Cardiac fibroblast (primary cell): ENCODE measurements around the gene KRTAP9-4.
"Not testable (repeated sequence)": the region's sequence is repeated elsewhere in the genome, so short reads cannot be mapped to it uniquely, and the experiment has no call there.

Experiments
- DNase-seq, 2 donors: peaks; one replicate each; pipeline versions ENCODE4 v3.0.0 to v3.0.0-alpha.2; 2010; ENCODE audit warnings: low read depth in 2 of 2
- H3K4me3 ChIP-seq, 2 donors: replicated peaks in 1 of 2; 1 replicate in 1 of 2; 2 replicates in 1 of 2; pipeline ENCODE4 v1.5.1; 2011; ENCODE audit warnings: low read depth in 2 of 2, low read length in 2 of 2, mild to moderate bottlenecking in 2 of 2, moderate library complexity in 1 of 2
- TF ChIP-seq, protein P1 (sequence below): IDR thresholded peaks from one replicate; pipeline ENCODE4 v1.5.1; 2011; ENCODE audit warnings: low read depth, mild to moderate bottlenecking, low read length, inconsistent platforms

KRTAP9-4 gene

DNA sequence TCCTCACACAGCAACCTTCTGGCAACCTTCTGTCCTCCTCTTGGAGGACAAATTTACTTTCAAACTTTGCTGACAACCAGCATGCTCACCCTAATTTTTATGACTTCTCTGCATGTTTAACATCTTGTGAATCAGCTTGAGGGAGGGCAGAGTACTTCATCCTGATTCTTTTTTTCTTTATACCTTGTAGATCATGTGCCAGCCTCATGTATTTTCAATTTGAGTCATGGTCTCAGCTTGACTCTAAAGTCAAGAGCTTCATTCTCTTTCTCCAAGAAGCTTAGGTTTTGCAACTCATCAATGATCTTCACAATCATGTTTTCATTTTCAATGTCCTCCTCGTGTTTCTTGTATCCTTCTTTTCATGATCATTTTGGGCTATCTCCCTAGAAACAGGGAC, 22.4 kb downstream of the KRTAP9-4 start:
- DNase-seq: no peak
- TF ChIP-seq, protein P1, sequence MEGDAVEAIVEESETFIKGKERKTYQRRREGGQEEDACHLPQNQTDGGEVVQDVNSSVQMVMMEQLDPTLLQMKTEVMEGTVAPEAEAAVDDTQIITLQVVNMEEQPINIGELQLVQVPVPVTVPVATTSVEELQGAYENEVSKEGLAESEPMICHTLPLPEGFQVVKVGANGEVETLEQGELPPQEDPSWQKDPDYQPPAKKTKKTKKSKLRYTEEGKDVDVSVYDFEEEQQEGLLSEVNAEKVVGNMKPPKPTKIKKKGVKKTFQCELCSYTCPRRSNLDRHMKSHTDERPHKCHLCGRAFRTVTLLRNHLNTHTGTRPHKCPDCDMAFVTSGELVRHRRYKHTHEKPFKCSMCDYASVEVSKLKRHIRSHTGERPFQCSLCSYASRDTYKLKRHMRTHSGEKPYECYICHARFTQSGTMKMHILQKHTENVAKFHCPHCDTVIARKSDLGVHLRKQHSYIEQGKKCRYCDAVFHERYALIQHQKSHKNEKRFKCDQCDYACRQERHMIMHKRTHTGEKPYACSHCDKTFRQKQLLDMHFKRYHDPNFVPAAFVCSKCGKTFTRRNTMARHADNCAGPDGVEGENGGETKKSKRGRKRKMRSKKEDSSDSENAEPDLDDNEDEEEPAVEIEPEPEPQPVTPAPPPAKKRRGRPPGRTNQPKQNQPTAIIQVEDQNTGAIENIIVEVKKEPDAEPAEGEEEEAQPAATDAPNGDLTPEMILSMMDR: no peak
- no peak overlapping the region for H3K4me3 ChIP-seq

GRCh38 chr17:41275648-41276190, 26.2 kb downstream of the KRTAP9-4 start, which contains the start of gene KRTAP9-7:
TSS of gene KRTAP9-7 (plus strand) at chr17:41275698. CDS start at chr17:41275698, 0 bp downstream.
- not testable (repeated sequence) for DNase-seq, H3K4me3 ChIP-seq

DNA sequence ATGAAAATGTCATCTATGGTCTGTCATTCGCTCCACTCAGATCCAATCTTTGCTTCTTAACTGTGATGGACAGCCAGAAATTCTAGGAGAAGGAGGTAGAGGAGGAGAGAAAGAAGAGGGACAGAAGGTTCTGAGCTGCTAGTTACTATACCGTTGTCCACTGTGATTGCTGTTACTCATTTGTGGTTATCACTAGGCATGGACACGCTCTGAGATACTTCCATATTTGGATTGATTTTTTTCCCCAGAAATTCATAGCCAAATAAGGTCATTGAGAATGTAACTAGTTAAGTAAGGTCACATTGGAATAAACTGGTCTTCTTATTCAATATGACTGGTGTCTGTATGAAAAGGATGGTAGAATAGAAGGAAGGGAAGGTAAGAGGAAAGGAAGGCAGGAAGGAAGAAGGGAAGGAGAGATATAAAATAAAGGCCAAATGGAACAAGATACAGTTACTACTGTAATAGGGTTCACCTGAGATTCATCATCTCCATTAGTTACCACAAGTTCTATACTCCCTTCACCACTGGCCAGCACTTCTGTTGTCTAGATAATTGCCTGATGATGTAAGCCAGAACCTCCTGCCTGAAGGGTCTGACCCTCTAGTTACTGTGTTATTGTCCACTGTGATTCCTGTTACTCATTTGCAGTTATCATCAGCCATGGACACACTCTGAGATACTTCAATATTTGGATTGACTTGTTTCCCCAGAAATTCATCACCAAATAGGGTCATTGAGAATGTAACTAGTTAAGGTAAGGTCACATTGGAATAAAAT, 28.9 kb downstream of the KRTAP9-4 start:
- H3K4me3 ChIP-seq: no peak overlapping the region
- no peak for DNase-seq
- TF ChIP-seq, protein P1: no peak

DNA sequence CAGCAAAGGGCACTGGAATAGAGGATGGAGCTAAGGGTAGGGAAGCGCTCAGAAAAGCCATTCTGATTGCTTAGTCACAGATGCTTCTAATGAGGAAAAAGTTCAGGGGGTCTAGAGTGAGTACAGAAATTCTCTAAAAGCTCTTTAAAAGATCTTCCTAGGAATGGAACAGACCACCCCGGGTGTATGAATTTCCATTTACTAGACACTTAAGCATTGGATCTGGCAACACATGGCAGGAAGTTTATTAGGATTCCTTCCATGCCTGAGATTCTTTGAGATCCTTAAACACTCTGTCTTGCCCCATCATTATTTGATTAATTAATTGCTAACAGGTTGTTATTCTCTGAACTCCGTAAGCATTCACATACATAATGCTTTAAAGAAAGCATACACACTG, 34.6 kb downstream of the KRTAP9-4 start:
- no peak overlapping the region for H3K4me3 ChIP-seq
- no peak for DNase-seq
- TF ChIP-seq, protein P1: no peak

DNA sequence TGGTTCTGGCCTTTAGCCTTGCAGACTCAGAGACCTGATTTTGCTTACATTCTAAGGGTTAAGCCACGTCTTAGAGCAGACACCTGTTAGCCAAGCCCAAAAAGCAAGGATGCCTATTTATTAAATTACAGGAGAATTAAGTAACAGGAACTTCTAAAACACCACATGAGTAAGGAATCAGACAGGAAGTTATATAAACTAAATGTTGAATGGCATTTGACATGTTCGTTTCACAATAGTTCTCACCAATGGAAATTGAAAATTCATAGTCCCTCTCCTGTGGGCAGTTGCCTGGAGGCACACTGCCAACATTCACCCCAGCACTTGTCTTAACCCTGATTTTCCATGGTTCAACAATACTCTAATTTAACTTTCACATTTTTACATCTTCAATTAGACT, 35.1 kb downstream of the KRTAP9-4 start:
- no peak overlapping the region for H3K4me3 ChIP-seq
- TF ChIP-seq, protein P1: no peak
- no peak for DNase-seq

DNA sequence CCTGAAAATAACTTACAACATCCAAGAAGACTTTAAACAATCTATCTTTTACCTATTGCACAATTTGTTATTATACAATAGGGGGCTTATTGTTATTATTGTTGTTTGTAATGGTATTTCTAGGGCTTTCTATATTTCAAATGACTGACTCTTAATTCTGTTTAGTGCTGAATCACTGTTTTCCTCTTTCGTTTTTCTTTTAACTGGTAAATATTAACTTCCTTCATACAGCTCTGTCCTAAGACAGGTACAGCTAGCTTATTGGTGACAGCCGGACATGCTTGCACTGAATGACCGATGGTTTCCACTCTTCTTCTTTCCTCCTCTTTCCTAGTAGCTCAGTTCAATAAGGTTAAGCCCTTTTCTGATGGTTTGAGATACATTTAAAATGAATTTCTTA, 37.6 kb downstream of the KRTAP9-4 start:
- DNase-seq: no peak
- TF ChIP-seq, protein P1: no peak

DNA sequence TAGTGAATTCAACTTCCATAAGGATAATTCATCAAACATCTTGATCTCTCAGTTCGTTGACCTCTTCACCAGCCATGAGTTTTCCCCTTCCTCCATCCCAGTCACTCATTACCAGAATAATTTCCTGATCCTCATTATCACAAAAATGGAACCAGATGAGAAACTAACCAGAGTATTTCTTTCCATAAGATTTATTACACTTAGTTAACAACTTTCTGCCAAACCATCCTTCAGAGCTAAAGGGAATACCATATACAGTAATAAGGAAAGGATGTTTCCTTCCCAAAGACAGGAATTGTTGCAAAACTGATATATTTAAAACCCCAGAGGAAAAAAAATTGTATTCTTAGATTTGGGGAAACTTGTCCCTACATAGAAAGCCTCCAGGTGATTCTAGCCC, 44.5 kb downstream of the KRTAP9-4 start:
- H3K4me3 ChIP-seq: no peak overlapping the region
- DNase-seq: no peak
- TF ChIP-seq, protein P1: no peak

More for the DNA sequence above, 37.6 kb downstream of the KRTAP9-4 start:
- H3K4me3 ChIP-seq: no peak overlapping the region
